Activated naive CD8-positive, alpha-beta T cell treated with anti-CD3 and anti-CD28 coated beads, Interleukin-2, amount 10 ng/mL, durations not matched to agents 7 days and 5 days (primary cell): ENCODE data around the gene KEAP1. TPM values are rescaled to one million over a fixed set of nuclear protein-coding genes. Genes with fewer than 3 reads are reported as not detected.
"Not testable (repeated sequence)": the region's sequence is repeated elsewhere in the genome, so short reads cannot be mapped to it uniquely, and the experiment has no call there.

ENCODE experiments used
- ATAC-seq: fragments of 150-1000 bp; cut with Tn5 transposase; one replicate; pipeline ENCODE4 v1.10.0; 2021; ENCODE audit warnings: low read depth, moderate library complexity
- POLR2A ChIA-PET: fragments of 350-600 bp; sonication (Branson Sonifier 250); formaldehyde crosslinking; loops from one replicate; lab custom pipeline; 2021; ENCODE audit warnings: antibody characterized with exemption; lab: Charles Lee
- DNase-seq: peaks from one replicate; pipeline ENCODE4 v3.0.0; 2021
- H3K27ac Mint-ChIP-seq: one replicate; pipeline ENCODE4 v1.8.0; 2022; ENCODE audit warnings: mild to moderate bottlenecking, mixed read lengths
- H3K27me3 Mint-ChIP-seq: one replicate; pipeline ENCODE4 v1.8.0; 2022; ENCODE audit warnings: mild to moderate bottlenecking, moderate library complexity, mixed read lengths
- H3K36me3 Mint-ChIP-seq: one replicate; pipeline ENCODE4 v1.8.0; 2021; ENCODE audit warnings: mild to moderate bottlenecking, mixed read lengths
- H3K4me1 Mint-ChIP-seq: one replicate; pipeline ENCODE4 v1.8.0; 2021; ENCODE audit warnings: mixed read lengths
- H3K4me3 Mint-ChIP-seq: one replicate; pipeline ENCODE4 v1.8.0; 2022; ENCODE audit warnings: mild to moderate bottlenecking, moderate library complexity, mixed read lengths
- H3K9me3 Mint-ChIP-seq: one replicate; pipeline ENCODE4 v1.8.0; 2021; ENCODE audit warnings: mixed read lengths
- total RNA-seq, 2 experiments: library from RNA; stranded (reverse); gene quantifications; one replicate each; pipeline ENCODE4 v1.2.3, GENCODE V29; 2021

KEAP1 gene
- total RNA-seq, result 10 to 100 TPM; 82.2 to 82.7 TPM

DNA sequence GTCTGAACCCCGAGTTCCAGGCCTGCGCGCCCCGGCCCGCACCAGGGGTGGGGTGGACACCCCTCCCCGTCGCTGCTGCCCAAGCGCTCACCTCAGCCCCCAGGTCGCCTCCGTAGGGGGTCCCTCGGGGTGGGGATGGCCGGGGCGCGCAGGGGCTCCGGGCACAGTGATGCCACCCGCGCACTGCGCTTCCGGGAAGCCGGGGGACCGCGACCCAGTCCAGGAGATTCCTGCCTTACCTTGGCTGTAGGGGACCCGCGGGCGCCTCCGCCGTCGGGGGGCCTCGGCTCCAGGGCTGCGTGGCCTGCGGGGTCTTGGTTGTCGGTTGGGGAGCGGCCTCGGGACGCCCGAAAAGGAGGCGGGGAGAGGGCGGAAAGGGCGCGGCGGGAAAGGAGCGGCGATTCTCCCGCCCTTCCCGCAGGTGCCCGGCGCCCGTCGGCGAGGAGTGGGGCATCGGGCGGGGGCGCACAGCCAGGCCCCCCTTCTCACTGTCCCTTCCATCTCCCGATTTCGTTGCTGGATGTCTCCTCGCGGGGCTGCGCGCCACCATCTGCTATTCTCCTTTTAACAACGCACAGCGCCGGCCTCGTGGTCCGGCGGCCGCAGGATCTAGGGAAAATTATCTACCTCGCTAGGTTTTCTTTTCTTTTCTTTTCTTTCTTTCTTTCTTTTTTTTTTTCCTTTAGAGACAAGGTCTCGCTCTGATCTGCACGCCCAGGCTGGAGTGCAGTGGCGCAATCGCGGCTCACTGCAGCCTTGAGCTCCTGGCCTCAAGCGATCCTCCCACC lies at the start of gene KEAP1:
Gene KEAP1, minus strand, starts transcription at position 355 of the 788 bp plus-strand sequence. CDS start 3,323 bp downstream, outside the sequence.
- no peaks in the 10 kb centered on the region for H3K9me3 Mint-ChIP-seq
- ATAC-seq (peak; percentile 24), DNase-seq (no peak)
- POLR2A ChIA-PET, result interaction anchor here (0.6 to 1.5 kb wide), 13 partner anchors 14 to 199 kb away, joined by 3 to 8 read pairs (median 3); partner anchors contain the start of genes KRI1 and S1PR5
- peaks cover 26% of the 10 kb centered on the region for H3K4me1 Mint-ChIP-seq
- peaks cover 3% of the 10 kb centered on the region for H3K27me3 Mint-ChIP-seq
- H3K4me3 Mint-ChIP-seq, result peak within 1 kb of the TSS; percentile 94
- H3K36me3 Mint-ChIP-seq, result peaks cover 16% of the 10 kb centered on the region
- H3K27ac Mint-ChIP-seq, result peak within 1 kb of the TSS; percentile 91

DNA sequence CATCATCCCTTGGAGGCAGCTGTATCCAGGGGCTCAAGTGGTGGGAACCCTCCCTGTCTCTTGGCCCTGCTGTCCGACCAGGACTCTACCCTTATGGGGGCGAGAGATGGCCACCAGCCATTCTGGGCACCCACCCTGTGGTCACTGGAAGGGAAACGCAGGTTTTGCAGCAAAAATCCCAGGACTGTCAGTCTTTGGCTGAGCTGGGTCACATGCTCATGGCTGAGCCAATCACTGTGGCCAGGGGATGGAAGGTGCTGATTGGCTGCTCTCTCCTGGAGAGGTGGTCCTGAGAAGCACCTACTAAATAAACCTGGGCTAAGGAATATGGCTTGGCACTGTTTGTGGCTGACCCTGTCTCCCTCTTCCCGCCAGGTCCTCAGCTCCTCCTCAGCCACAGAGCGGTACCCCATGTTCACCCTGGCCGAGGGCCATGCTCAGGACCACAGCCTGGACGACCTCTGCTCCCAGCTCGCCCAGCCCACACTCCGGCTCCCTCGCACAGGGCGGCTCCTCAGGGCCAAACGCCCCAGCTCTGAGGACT lies 49.4 kb upstream of the KEAP1 start:
- Mint-ChIP-seq H3K4me1 (peaks cover 42% of the 10 kb centered on the region), H3K4me3 (peak overlapping the region; percentile 69), H3K27ac (peak overlapping the region; percentile 92), H3K36me3 (peaks cover 47% of the 10 kb centered on the region), H3K27me3 (no peaks in the 10 kb centered on the region), H3K9me3 (no peaks in the 10 kb centered on the region)
- DNase-seq (no peak), ATAC-seq (no peak)
- POLR2A ChIA-PET, result interaction anchor here (0.6 to 7.7 kb wide), 12 partner anchors 9 to 149 kb away, joined by 3 to 224 read pairs (median 5); partner anchors contain the start of genes ATG4D, CDKN2D, KRI1 and QTRT1

DNA sequence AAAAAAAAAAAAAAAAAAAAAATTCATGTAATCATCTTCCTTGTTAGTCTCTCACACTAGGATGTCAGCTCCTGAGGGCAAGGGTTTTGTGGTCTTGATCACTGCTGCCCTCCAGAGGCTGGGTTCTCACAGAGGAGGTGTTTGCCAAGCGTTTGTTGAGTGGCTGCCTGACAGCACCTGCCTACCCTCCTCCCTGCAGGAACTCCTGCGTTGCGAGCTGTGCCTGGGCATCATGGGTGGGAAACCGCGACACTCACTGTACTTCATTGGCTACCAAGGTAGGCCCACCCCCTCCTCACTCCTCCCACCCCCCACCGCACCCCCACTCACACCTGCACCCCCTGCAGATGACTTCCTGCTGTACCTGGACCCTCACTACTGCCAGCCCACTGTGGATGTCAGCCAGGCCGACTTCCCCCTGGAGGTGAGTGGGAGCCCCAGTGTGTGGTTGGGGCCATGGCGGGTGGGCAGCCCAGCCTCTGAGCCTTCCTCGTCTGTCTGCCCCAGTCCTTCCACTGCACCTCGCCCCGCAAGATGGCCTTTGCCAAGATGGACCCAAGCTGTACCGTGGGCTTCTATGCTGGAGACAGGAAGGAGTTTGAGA lies 48.6 kb upstream of the KEAP1 start:
- no peaks in the 10 kb centered on the region for H3K27me3 Mint-ChIP-seq
- H3K4me3 Mint-ChIP-seq, result peak overlapping the region; percentile 47
- peak overlapping the region; percentile 92 for H3K27ac Mint-ChIP-seq
- ATAC-seq (no peak), DNase-seq (no peak)
- H3K4me1 Mint-ChIP-seq, result peaks cover 44% of the 10 kb centered on the region
- POLR2A ChIA-PET, result interaction anchor here (0.6 to 7.7 kb wide), 8 partner anchors 8 to 144 kb away, joined by 3 to 224 read pairs (median 8); partner anchors contain the start of genes ATG4D, CDKN2D and KRI1
- peaks cover 47% of the 10 kb centered on the region for H3K36me3 Mint-ChIP-seq
- no peaks in the 10 kb centered on the region for H3K9me3 Mint-ChIP-seq

DNA sequence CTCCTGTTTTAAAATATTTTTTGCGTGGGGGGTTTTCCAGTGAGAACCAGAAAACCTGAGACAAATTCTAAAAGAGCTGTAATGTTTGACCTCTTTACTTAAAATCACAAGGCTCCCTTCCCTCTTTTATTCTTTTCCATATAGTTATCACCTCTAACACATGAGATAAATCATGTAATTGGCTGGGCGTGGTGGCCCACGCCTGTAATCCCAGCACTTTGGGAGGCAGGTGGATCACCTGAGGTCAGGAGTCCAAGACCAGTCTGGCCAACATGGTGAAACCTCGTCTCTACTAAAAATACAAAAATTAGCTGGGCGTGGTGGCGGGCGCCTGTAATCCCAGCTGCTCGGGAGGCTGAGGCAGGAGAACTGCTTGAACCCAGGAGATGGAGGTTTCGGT lies 47.9 kb upstream of the KEAP1 start:
- Mint-ChIP-seq H3K4me1 (peaks cover 42% of the 10 kb centered on the region), H3K27ac (peak overlapping the region; percentile 61), H3K36me3 (peaks cover 44% of the 10 kb centered on the region)
- not testable (repeated sequence) for DNase-seq, H3K4me3 Mint-ChIP-seq, ATAC-seq, H3K27me3 Mint-ChIP-seq, H3K9me3 Mint-ChIP-seq
- POLR2A ChIA-PET, result interaction anchor here (0.6 to 7.7 kb wide), 5 partner anchors 16 to 124 kb away, joined by 3 to 224 read pairs (median 6); partner anchors contain the start of genes CDKN2D and KRI1

DNA sequence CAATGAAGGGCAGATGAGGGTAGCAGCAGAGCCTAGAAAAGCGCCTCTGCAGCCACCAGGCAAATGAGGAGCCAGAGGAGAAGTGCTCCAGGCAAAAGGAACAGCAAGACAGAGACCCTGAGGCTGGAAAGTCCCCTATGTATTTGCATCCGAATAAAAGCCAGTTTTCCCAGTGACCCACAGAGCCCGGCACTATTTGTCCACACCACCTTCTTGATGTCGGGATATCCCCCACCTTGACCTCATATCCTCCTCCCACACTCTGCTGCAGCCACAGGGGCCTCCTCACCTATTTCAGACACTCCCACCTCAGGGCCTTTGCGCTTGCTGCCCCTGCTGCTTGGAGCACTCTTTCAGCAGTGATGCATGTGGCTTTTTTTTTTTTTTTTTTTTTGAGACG lies 47.2 kb upstream of the KEAP1 start:
- Mint-ChIP-seq H3K27me3 (no peaks in the 10 kb centered on the region), H3K36me3 (peaks cover 41% of the 10 kb centered on the region), H3K4me1 (peaks cover 39% of the 10 kb centered on the region), H3K27ac (peak overlapping the region; percentile 30), H3K9me3 (no peaks in the 10 kb centered on the region), H3K4me3 (no peak overlapping the region)
- POLR2A ChIA-PET, result interaction anchor here (7.7 kb wide), 1 partner anchor 16 kb away, joined by 224 read pairs; the partner anchor contains the start of genes CDKN2D and KRI1
- ATAC-seq (no peak), DNase-seq (no peak)

DNA sequence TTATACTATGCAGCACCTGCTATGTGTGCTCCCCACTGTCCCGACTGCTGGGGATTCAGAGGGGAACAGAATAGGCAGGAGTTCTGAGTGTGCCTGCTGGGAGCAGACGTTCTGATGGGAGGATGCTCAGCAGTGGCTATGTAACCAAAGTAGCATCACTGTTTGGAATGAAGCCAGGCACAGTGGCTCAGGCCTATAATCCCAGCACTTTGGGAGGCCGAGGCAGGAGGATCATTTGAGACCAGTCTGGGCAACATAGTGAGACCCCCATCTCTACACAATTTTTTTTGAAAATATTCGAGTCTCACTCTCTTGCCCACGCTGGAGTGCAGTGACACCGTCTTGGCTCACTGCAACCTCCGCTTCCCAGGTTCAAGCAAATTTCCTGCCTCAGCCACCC lies 46.6 kb upstream of the KEAP1 start:
- Mint-ChIP-seq H3K27ac (no peak overlapping the region), H3K9me3 (no peaks in the 10 kb centered on the region), H3K4me1 (peaks cover 39% of the 10 kb centered on the region), H3K36me3 (peaks cover 41% of the 10 kb centered on the region), H3K27me3 (no peaks in the 10 kb centered on the region), H3K4me3 (no peak overlapping the region)
- DNase-seq (no peak), ATAC-seq (no peak)
- POLR2A ChIA-PET, result no interaction called here

DNA sequence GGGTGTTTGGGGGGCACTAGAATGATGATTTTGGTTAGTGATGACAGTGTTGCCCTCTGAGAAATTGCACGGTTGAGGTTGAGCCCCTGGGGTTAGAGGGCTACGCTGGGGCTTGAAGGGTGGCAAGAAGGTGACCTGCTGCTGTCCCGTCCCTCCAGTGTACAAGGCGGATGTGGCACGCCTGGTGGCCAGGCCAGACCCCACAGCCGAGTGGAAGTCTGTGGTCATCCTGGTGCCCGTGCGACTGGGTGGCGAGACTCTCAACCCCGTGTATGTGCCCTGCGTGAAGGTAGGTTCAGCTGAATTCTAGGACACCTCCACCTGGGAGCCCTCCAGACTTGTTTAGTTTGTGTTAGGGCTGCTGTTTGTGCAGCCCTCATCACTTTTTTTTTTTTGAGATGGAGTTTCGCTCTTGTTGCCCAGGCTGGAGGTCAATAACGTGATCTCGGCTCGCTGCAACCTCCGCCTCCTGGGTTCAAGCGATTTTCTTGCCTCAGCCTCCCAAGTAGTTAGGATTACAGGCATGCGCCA lies 45.7 kb upstream of the KEAP1 start:
- POLR2A ChIA-PET, result interaction anchor here (0.5 kb wide), 1 partner anchor 14 kb away, joined by 5 read pairs; no protein-coding TSS in a partner anchor
- Mint-ChIP-seq H3K36me3 (peaks cover 41% of the 10 kb centered on the region), H3K27me3 (no peaks in the 10 kb centered on the region), H3K27ac (no peak overlapping the region), H3K4me3 (no peak overlapping the region), H3K4me1 (peaks cover 30% of the 10 kb centered on the region), H3K9me3 (no peaks in the 10 kb centered on the region)
- DNase-seq, result no peak
- ATAC-seq, result no peak

DNA sequence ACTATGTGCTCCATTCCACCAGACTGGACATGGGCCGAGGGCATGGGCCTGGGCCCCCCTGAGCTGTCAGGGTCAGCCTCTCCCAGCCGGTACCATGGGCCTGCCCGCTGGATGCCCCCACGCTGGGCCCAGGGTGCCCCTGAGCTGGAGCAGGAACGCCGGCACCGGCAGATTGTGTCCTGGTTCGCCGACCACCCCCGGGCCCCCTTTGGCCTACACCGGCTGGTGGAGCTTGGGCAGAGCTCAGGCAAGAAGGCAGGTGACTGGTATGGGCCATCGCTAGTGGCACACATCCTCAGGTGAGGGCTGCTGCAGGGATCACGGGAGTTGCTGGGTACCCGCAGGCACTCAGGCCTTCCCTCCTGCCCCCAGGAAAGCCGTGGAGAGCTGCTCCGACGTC lies 43.7 kb upstream of the KEAP1 start:
- POLR2A ChIA-PET, result interaction anchor here (1.1 kb wide), 1 partner anchor 142 kb away, joined by 3 read pairs; no protein-coding TSS in a partner anchor
- H3K27ac Mint-ChIP-seq, result no peak overlapping the region
- H3K36me3 Mint-ChIP-seq, result peaks cover 26% of the 10 kb centered on the region

DNA sequence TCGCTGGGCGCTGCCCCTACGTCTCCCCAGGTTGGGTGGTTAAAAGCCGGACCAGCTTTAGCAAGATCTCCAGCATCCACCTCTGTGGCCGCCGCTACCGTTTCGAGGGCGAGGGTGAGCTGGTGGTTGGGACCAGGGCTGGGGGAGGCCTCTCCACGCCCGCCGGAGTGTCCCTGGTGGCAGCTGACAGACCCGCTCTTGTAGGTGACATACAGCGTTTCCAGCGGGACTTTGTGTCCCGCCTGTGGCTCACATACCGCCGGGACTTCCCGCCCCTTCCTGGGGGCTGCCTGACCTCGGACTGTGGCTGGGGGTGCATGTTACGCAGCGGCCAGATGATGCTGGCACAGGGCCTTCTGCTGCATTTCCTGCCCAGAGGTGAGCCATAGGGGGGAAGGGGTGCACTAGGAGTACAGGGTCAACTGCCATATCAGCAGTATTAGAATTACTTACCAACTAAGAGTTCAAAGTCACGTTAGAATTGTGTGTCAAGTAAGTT lies 41.6 kb upstream of the KEAP1 start:
- Mint-ChIP-seq H3K36me3 (peaks cover 10% of the 10 kb centered on the region), H3K4me3 (peak overlapping the region; percentile 92), H3K27ac (peak overlapping the region; percentile 89), H3K4me1 (peaks cover 9% of the 10 kb centered on the region), H3K27me3 (peaks cover 14% of the 10 kb centered on the region), H3K9me3 (no peaks in the 10 kb centered on the region)
- ATAC-seq (no peak), DNase-seq (no peak)
- POLR2A ChIA-PET, result interaction anchor here (3.0 to 5.6 kb wide), 2 partner anchors 9 to 23 kb away, joined by 30 to 49 read pairs; partner anchors contain the start of genes CDKN2D and KRI1

More for the DNA sequence above, 43.7 kb upstream of the KEAP1 start:
- Mint-ChIP-seq H3K4me3 (no peak overlapping the region), H3K9me3 (no peaks in the 10 kb centered on the region), H3K27me3 (no peaks in the 10 kb centered on the region), H3K4me1 (peaks cover 17% of the 10 kb centered on the region)
- DNase-seq, result no peak
- no peak for ATAC-seq

DNA sequence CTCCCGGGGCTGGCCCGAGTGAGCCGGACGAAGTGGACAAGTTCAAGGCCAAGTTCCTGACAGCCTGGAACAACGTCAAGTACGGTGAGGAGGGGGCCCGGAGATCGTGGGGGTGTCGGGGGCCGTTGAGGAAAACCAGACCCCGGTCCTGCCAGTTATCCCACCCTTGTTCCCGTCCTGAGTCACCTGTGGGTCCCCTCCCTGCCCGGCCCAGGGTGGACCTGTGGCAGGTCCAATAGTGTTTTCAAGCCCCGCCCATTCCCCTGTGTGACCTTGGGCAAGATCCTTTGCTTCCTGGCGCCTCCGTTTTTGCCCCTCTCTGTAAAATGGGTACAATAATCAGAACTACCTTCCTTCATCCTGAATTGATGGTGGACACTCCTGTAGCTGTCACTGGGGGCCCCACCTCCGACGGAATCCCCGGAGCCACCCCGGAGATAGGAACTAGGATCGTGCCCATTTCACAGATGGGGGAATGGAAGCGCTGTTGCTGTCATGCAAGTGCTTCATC lies 41.1 kb upstream of the KEAP1 start:
- ATAC-seq (peak; percentile 3), DNase-seq (no peak)
- POLR2A ChIA-PET, result interaction anchor here (3.0 to 5.6 kb wide), 2 partner anchors 9 to 24 kb away, joined by 30 to 49 read pairs; partner anchors contain the start of genes CDKN2D and KRI1
- Mint-ChIP-seq H3K27me3 (peaks cover 16% of the 10 kb centered on the region), H3K9me3 (no peaks in the 10 kb centered on the region), H3K36me3 (peaks cover 8% of the 10 kb centered on the region), H3K4me3 (peak overlapping the region; percentile 92), H3K4me1 (peaks cover 9% of the 10 kb centered on the region), H3K27ac (peak overlapping the region; percentile 89)

DNA sequence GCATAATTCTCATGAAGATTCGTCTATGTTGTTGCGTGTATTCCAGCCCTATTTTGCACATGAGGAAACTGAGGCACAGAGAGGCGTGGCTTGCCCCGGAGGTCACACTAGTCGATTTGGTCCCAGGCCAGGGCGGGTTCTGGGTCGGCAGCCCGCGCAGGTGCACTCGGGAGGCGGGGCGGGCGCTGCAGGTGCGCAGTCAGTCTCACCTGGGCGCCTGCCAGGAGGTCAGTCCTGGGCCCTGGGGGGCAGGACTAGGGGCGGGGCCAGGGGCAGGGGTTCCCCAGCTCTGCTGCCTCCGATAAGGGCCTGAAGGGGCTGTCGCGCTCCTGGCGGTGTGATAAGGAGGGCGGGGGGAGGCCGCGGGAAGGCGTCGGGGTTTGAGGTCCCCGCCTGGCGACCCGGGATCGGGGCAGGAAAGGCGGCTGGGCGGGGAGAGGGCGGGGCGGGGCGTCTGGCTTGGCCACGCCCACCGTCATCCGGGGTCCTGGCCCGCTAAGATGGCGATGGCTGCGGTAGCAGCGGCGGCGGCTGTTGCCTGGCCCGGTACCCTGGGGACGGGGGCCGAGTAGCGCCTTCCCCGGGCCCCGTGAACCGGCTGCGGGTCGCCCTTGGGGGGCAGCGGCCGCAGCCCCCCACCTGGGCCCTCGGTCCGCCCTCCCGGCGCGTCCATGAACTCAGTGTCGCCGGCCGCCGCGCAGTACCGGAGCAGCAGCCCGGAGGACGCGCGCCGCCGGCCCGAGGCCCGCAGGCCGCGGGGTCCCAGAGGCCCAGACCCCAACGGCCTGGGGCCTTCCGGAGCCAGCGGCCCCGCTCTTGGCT lies 40.5 kb upstream of the KEAP1 start, which contains the start of gene ATG4D:
Gene ATG4D, plus strand, starts transcription at position 485 of the 822 bp plus-strand sequence. Its CDS starts 187 bp downstream, at position 672.
- DNase-seq (peak; percentile 89), ATAC-seq (peak; percentile 80)
- H3K27ac Mint-ChIP-seq, result peak within 1 kb of the TSS; percentile 89
- H3K9me3 Mint-ChIP-seq, result no peaks in the 10 kb centered on the region
- peaks cover 1% of the 10 kb centered on the region for H3K36me3 Mint-ChIP-seq
- POLR2A ChIA-PET, result interaction anchor here (1.0 to 5.6 kb wide), 3 partner anchors 10 to 60 kb away, joined by 3 to 49 read pairs (median 30); partner anchors contain the start of genes CDKN2D and KRI1
- peak within 1 kb of the TSS; percentile 92 for H3K4me3 Mint-ChIP-seq
- peaks cover 22% of the 10 kb centered on the region for H3K27me3 Mint-ChIP-seq
- H3K4me1 Mint-ChIP-seq, result peaks cover 12% of the 10 kb centered on the region
